ENCODE results near the gene ELF5.

GRCh38 chr11:34560511-34560910 lies 46.9 kb upstream of the ELF5 start:
- TF ChIP-seq CTCF (conservative IDR thresholded peaks at IDR 0.05): no peak
- TF ChIP-seq ZFX (IDR thresholded peaks at IDR 0.05): no peak

All from C4-2B (cell line).